ENCODE results near the gene ZBTB7C. TPM values are rescaled to one million over a fixed set of nuclear protein-coding genes. Genes with fewer than 3 reads are reported as not detected.

The ZBTB7C gene
- total RNA-seq, 1 donor from 2014 or later = 0.99 TPM

- no peak for DNase-seq (ENCODE audit: low read depth)
These were observed 9.5 kb upstream of the ZBTB7C start for GRCh38 chr18:48418539-48419276.

- DNase-seq (ENCODE audit: low read depth) = no peak
These were observed 8.8 kb upstream of the ZBTB7C start for GRCh38 chr18:48417985-48418384.

GRCh38 chr18:48413342-48413741 is 4.2 kb upstream of the ZBTB7C start:
- no peak for DNase-seq (ENCODE audit: low read depth)

- peak; percentile 37 for DNase-seq (ENCODE audit: low read depth)
These were observed 3.3 kb upstream of the ZBTB7C start for GRCh38 chr18:48412339-48412929.

- peak; percentile 62 for DNase-seq (ENCODE audit: low read depth)
These were observed 1.1 kb upstream of the ZBTB7C start for GRCh38 chr18:48410095-48410920.

- no peak for DNase-seq (ENCODE audit: low read depth)
These were observed 460 bp upstream of the ZBTB7C start for GRCh38 chr18:48409591-48410094.

GRCh38 chr18:48408111-48408726 is 964 bp downstream of the ZBTB7C start:
- DNase-seq (ENCODE audit: low read depth) = no peak

- DNase-seq (ENCODE audit: low read depth) = no peak
These were observed 1.8 kb downstream of the ZBTB7C start for GRCh38 chr18:48407358-48407757.

- DNase-seq (ENCODE audit: low read depth) = no peak
These were observed 3.2 kb downstream of the ZBTB7C start for GRCh38 chr18:48405978-48406377.

GRCh38 chr18:48404716-48405507 is 4.3 kb downstream of the ZBTB7C start:
- DNase-seq (ENCODE audit: low read depth) = peak; percentile 57

GRCh38 chr18:48402953-48403352 is 6.2 kb downstream of the ZBTB7C start:
- DNase-seq (ENCODE audit: low read depth) = peak; percentile 83

- DNase-seq (ENCODE audit: low read depth) = no peak
These were observed 9.7 kb downstream of the ZBTB7C start for GRCh38 chr18:48399303-48400075.

- no peak for DNase-seq (ENCODE audit: low read depth)
These were observed 11.1 kb downstream of the ZBTB7C start for GRCh38 chr18:48398074-48398473.

GRCh38 chr18:48397021-48397420 is 12.2 kb downstream of the ZBTB7C start:
- DNase-seq (ENCODE audit: low read depth) = no peak

- DNase-seq (ENCODE audit: low read depth) = no peak
These were observed 12.6 kb downstream of the ZBTB7C start for GRCh38 chr18:48396561-48396960.

- DNase-seq (ENCODE audit: low read depth) = no peak
These were observed 13.5 kb downstream of the ZBTB7C start for GRCh38 chr18:48395646-48396045.

GRCh38 chr18:48394176-48394575 is 15.0 kb downstream of the ZBTB7C start:
- DNase-seq (ENCODE audit: low read depth) = no peak

GRCh38 chr18:48393776-48394175 is 15.4 kb downstream of the ZBTB7C start:
- no peak for DNase-seq (ENCODE audit: low read depth)

GRCh38 chr18:48393170-48393569 is 16.0 kb downstream of the ZBTB7C start:
- DNase-seq (ENCODE audit: low read depth) = no peak

- no peak for DNase-seq (ENCODE audit: low read depth)
These were observed 16.9 kb downstream of the ZBTB7C start for GRCh38 chr18:48392268-48392667.
